GM18868 (cell line): ENCODE data around the gene HOXB2.
"Not testable (repeated sequence)": the region's sequence is repeated elsewhere in the genome, so short reads cannot be mapped to it uniquely, and the experiment has no call there.

Experiments used
- ATAC-seq: cut with Tn5 transposase; IDR thresholded peaks from one replicate; pipeline ENCODE4 v1.9.1; 2021; ENCODE audit warnings: mild to moderate bottlenecking, moderate library complexity; ENCODE audit not compliant: unreplicated experiment

The HOXB2 gene

DNA sequence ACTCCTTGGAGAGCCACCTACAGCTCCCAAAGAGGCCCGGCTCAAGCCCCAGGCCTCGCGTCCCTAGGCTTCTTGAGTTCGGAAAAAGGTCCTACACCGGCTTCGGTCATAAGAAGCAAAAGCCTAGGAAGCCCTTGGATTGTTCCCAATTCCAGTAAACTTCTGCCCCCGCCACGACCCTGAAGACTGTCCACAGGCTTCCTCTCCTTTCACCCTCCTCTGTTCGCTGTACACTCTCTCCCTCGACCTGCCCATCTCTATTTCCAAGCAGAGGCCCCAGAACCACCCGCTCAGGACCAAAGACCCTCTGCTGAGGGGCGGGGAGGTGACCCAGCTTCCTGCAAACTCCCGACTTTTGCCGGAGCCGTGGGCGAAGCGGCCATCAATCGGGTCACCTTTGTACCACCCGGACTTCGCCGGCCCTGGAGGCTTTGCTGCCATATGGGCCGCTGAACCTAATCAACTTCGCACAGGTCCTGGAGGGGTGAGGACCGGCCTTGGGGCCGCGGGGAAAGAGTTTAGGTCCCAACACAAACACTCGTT lies 2.7 kb downstream of the HOXB2 start:
- no peak for ATAC-seq

DNA sequence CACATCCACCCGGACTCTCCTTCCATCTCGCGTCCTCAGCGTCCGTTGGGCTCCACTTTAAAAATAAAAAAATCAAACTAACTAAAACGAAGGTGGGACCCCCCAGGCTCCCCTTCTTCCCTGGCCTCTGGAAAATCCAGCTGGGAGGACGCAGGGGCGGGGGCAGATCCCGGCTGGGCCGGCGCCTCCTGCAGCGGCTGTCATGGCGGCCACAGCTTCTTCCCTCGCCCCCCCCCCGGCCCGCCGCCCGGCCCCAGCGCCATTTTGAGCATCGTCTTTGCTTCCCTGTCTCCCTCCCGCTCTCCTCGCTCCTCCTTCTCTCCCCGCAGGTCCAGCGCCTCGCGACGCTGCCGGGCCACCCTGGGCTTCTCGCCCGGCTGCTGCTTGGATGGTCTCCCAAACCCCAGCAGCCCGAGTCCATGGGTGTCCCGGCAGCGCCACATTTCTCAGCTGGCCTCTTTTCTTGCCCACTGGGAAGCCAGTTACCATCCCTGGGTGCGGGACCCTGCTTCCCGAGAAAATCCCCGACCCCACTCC lies 3.3 kb downstream of the HOXB2 start:
- ATAC-seq: no peak

DNA sequence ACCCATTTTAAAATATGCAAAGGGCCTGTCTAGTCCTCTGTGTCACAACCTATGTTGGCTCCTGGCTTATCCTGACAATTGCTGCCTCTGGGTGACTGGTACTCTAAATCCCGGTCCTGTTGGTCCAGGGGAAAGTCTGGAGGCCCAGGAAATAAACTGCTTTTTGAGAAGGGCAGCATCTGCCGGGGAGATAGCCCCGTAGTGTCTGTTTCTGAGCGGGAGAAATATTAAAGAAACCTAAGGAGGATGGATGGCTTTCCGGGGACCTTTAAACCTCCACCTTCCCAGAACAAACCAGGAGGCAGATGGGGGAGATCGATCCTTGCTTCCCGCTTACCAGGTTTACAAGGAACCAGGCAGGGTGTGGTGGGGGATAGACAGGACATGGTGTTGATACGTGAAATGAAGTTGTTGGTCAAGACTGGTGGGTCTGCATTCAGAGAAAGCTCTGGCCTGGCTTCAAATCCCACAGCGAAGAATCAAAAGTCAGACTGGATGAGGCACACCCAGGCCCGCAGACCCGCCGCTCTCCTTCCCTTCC lies 3.8 kb downstream of the HOXB2 start:
- ATAC-seq: no peak

DNA sequence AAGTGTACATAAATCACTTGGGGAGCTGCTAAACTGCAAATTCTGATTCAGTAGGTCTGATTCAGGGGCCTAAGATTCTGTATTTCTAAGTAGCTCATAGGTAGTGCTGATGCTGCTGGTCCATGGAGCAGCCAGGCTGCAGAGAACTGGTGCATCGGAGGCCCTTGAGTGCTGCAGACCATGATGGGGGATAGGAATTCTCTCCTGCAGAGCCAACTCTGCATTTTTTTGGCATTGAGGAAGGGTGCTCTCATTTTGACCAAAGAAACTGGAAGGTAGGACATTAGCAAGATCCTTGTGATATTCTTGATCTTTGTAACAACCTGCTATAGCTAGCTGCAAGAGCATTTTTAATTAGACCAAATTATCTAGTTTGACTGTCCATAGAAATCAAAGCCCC lies 4.7 kb downstream of the HOXB2 start:
- ATAC-seq: no peak

DNA sequence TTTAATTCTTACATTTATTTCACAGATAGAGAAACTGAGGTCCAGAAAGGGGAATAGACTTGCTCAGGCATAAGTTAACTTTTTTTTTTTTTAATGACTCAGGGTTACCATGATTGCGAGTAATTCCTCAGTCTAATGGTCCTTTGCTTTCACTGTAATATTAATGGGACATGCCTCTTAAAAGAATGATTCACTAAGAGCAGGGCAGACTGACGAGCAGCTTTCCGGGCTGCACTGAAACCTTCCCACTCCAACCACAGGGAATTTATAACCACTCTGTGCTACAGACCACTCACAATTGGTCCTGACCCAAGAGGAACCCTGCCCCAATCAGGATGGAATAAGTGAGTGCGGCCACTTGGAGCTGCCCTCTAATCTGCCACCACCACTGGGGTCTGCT lies 5.7 kb downstream of the HOXB2 start:
- ATAC-seq: no peak

DNA sequence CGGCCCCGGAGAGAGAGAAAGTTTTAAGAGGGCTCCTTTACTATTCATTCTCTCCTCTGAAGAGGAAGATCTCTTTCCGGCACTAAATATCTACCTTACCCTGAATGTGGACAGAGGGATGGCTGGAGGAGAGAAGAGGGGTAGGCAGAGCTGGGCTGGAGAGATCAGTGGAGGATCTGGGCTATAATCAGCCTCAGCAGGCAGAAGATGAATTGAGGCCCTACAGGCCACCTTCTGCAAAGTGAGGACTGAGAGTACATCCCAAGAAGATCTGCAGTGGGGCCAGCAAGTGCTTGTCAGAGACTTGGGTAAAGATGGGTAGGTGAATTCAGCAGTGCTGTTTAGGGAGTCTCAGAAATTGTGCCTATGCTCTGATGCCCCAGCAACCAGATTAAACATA lies 7.6 kb downstream of the HOXB2 start:
- ATAC-seq: no peak

DNA sequence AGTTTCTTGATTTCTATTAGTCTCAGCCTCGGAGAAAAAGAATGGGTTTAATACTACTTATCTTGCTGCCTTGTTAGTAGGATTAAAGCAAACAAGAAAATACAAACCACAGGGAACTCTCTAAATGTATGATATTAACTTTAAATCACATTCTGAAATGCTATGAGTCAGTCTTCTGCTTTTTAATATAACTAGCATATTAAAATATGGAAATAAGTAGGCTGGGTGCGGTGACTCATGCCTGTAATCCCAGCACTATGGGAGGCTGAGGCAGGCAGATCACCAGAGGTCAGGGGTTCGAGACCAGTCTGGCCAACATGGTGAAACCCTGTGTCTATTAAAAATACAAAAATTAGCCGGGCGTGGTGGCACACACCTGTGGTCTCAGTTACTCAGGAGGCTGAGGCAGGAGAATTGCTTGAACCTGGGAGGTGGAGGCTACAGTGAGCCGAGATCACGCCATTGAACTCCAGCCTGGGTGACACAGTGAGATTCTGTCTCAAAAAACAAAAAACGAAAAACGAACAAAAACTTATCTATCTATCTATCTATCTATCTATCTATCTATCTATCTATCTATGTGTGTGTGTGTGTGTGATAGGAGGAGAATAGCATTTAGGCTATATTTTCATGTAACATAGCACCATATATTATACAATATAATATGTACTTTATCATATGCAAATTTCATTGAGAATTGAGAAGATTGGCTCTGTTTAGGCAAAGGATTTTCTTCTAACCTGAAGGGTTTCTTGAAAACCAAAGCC lies 8.9 kb downstream of the HOXB2 start:
- not testable (repeated sequence) for ATAC-seq

DNA sequence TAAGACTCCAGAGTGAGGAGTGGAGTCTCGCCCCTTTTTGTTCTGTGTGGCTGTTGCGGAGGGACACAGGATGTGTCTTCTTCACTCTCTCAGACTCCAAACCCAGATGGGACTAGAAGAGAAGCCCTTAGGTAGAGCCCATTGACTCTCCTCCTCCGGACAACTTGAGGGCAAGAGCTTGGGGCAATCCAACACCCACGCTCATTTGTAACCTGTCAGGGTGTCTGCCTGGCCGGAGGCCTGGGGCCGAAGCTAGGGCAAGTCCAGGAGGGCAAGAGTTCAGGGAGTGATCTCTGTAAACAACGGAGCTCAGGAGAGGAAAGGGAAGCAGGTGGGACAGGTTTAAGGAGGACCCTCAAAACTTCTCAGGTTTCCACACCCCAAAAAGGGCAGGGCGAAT lies 12.6 kb downstream of the HOXB2 start:
- ATAC-seq: no peak

DNA sequence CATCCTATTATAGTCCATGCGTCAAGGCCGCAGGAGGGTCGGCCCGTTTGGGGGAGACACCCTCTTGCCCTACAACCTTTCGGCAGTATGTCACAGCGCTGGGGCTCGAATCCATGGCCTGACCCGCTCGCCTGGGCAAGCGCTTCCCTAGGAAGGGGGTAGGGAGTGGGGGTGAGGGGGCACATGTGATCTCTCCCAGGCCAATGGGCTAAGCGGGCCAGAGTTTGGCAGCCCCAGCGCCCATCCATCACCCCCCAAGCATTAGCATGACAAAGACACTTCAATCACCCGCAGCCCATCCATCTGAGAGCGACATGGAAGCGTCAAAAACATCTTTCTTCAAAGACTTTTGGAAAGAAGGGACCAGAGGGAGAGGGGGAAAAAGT lies 14.0 kb downstream of the HOXB2 start, which contains the start of gene HOXB1:
Gene HOXB1 (minus strand): TSS at position 125 of the 386 bp plus-strand sequence. CDS start 107 bp downstream, at position 18.
- ATAC-seq: no peak

DNA sequence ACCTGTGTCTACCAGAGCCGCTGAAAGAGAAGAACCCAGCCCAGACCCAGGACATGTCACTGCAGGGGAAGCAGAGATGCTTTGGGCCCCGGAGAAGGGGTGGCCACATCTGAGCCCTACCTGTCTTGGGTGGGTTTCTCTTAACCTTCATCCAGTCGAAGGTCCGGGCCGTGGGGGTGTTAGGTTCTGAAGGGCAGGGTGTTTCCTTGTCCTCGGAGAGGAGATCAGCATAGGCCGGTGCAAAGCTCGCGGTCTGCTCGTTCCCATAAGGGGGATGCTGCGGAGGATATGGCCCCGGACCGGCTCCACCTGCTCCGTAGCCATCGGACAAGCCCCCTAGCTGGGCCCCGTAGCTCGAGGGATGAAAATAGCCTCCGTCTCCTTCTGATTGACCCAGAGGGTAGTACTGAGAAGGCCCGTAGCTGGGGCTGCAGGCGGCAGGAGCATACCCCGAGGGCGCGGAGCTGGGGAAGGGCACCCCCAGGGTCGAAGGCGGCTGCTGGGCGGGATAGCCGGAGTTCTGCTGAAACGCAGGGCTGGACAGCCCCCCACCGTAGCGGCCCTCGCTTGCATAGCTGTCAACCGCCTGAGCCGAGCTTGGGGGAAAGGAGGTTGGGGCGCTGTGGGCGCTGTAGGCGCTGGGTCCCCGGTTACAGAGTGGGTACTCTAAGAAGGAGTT lies 14.6 kb downstream of the HOXB2 start:
- ATAC-seq: no peak

DNA sequence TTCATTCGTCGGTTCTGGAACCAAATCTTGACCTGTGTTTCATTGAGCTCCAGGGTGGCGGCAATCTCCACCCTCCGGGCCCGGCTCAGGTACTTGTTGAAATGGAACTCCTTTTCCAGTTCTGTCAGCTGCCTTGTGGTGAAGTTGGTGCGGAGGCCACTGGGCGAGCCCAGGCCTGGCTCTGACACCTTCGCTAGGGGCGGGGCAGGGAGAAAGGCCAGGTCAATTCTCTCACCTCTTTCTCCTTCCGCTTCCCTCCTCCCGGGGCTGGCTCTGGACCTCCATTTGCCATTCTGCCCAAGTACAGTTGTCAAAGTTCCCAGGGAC lies 15.3 kb downstream of the HOXB2 start:
- ATAC-seq: no peak

DNA sequence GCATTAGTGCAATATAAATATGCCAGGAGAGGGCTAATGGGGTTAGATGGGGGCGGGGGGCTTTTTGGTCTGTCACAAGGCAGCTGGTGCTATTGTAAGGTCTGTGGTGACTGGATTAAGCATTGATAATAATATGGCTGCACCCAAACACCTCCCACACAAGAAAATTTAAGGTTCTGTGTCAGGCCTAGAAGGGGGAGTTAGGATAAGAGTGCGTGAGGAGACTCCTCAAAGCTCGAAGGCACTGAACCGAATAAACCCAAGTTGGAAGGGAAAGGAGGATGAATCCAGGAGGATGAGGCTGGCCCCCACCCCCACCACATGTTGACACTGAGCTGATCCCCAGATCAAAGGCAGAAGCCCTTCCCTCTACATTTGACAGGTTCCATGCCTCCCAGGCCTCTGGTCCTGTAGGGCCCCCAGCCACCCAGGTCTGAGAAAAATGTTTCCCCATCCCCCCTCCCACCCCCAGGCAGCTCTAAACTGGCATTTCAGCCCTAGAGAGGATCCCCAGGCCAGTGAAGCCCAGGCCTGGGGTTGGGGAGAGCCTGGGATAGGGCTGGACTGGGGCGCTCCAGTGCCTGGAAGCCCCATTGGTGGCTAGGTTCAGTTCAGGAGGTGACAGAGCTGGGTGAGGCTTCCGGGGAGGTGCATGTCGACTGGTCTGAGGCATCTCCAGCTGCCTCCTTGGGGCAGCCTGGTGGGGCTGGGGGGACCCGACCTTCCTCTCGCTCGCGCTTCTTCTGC lies 15.8 kb downstream of the HOXB2 start:
- no peak for ATAC-seq

DNA sequence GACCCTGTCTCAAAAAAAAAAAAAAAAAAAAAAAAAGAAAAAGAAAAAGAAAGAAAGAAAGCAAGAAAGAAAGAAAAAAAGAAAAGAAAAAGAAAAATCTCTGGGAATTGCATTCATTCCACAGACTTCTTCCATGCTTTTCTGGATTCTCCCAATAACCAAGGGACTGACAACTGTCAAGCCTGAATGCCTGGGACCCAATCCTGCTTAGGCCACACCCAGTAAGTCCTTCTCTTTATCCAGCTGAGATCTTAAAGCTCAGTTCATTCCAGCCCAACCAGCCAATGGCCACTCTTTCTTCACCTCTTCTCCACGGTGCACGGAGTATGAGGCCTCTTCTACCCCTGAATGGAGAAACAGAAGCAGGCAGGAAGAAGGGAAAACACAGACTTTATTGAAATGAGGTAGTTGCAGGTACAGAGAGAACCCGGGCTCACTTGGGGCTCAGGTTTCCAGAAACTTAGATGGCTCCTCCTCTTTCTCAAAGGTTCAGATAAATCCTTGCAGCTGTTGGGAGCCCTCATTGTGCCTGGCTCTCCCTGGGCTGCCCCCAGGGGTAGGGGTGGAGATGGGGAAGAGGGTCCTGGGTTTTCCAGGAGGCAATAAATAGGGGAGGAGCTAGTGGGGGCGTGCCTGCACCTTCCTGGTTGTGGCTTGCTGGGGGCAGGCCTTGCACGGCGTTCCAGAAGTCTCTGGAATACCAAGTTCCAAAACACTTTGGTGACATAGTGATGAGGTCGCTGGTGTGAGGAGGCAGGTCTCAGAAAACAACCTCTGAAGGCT lies 16.6 kb downstream of the HOXB2 start:
- ATAC-seq: no peak

DNA sequence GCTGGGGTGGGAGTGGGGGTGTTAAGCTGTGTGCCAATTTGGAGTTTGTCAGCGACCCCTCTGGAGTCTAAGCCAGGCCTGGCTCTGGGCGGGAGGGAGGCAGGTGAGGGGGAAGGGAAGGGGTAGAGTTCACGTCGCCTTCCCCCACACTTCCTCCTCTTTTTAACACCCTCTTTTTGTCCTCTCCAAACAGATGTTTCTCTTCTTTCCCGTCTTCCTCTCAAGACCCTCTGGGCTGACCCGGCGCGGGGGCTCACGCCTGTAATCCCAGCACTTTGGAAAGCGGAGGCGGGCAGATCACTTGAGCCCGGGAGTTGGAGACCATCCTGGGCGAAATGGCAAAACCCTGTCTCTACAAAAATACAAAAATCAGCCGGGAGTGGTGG lies 17.4 kb downstream of the HOXB2 start:
- ATAC-seq: no peak

DNA sequence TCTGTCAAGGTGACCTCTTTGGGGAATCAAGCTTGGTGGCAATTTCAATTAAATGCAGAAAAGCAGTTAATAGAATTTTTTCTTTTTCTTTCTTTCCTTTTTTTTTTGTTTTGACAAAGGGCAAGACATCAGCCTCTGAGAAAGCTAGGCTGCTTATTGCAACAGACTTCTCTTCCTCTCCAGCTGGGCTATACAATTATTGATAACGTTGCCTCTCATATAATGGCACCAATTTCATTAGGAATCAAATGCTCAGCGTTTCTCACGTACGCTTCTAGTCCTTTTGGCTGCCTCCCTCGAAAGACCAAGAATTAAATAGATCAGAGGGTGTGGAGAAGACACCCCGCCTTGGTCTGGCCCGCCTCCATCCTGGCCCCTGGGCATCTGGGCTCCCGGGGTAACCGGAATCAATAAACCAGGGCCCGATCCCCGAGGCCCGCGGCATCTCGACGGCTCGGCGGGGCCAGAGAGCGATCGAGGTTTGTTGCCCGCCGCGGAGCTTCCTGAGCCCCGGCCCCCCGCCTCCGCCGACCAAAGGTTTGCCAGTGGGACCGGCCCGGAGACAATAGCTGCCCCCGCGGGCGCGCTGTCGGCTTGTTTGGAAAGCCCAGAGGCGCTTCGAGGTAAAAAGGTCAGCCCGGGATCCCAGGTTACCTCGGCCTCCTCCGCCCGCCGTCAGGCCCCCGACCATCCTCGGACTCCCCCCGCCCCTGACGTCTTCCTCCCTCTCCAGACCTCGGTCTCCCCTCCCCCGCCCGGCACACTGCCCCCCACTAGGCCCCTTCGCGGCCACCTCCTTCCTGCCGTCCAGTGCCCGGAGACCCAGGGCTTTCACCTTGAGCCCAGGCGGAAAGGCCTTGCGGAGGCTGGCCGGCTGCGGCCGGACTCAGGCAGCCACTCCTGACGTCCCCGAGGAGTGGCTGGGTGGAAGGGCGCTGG lies 18.0 kb downstream of the HOXB2 start:
- ATAC-seq: no peak

DNA sequence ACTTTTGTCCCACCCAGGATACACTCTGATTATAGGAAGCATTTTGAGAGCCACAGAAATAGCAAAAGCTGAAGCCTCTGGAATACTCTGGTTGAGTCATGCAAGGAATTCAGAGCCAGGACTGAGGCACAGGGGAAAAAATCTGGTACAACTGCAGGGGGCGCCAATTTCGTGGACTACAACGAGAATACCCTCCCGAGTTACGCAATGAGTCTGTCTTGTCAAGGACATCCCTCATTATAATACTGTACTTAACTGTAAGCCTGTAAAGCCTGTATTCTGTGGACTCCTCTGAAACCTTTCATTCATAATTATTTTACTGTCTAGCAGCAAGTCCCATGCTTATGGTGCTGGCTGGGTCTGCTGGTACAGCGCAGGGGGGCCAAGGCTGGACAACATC lies 21.9 kb downstream of the HOXB2 start:
- ATAC-seq: no peak

DNA sequence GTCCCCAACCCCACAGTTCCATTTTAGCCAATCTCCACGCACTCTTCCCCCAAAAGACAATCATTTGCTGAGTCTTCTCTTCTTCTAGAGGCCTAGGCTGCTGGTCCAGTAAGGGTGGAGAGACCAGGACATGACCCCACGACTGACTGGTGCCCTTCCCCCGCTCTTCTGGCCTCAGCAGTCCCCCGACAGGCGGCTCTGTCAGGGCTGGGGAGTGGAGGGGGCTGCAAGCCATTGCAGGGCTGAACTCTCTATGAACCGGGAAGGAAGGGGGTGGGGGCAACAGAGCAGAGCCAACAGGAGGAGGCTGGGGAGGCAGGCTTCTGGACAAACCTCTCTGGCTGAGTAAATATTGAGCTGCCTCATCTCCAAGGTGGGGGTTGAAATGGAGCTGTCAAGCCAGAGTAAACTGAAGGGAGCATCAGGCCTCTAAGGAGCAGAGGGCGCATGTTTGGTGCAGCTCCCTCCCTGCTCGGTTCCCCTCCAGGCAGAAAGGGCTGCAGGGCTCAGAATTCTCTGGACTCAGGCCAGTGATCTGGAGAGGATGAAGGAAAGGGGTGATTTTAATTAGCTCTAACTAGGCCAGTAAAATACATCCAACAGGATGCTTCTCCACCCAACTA lies 22.8 kb downstream of the HOXB2 start:
- no peak for ATAC-seq

DNA sequence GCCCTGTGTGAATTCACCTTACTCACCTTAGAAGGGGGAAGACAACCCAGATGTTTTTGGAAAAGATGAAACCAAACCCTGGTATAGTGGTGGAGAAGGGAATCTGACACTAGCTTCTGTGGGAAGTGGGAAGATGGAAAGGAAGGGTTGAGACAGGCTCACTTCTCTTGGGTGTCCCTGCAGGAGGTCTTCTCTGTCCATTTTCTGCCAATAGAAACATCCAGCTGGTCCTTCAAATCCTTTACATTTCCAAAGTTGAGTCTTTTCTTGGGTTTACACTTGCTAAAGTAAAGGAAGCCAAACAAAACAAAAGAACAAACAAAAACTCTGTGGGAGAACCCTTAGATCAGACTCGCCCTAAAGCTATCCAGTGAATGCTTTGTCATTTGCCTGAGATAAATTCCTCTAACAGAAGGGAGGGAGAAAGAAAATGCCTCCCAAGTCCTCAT lies 24.3 kb downstream of the HOXB2 start:
- ATAC-seq: no peak

DNA sequence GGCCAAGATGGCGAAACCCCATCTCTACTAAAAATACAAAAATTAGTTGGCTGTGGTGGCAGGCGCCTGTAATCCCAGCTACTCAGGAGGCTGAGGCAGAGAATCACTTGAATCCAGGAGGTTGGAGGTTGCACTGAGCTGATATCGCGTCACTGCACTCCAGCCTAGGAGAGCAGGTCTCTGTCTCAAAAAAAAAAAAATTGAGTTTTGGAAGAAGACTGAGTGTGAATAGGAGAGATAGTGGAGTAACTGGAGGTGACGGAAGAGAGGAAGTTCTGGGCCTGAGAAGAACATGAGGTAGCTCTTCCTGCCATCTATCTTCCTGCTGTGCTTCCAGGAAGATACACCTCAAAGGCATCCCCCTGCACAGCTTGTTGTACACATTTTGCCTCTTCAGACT lies 25.5 kb downstream of the HOXB2 start:
- no peak for ATAC-seq
